SK-N-SH treated with all-trans-retinoic acid at 6 μM for 48 hours (cell line): ENCODE measurements around the gene HTR4.

ENCODE experiments used
- CSDC2 ChIP-seq: fragments of 250-450 bp; sonication (Bioruptor Pico); IDR thresholded peaks from 2 replicates; pipeline ENCODE4 v1.5.0; 2020; ENCODE audit warnings: mild to moderate bottlenecking, moderate library complexity
- GLIS3 ChIP-seq: fragments of 250-450 bp; sonication (Bioruptor Pico); IDR thresholded peaks from 2 replicates; pipeline ENCODE4 v1.5.0; 2020; ENCODE audit warnings: mild to moderate bottlenecking, moderate library complexity
- TF ChIP-seq, protein P1 (sequence below): fragments of 250-450 bp; sonication (Bioruptor Pico); IDR thresholded peaks from 2 replicates; pipeline ENCODE4 v1.8.0; 2020; ENCODE audit warnings: mild to moderate bottlenecking, moderate library complexity, borderline replicate concordance

GRCh38 chr5:148535190-148535589 lies 119.1 kb downstream of the HTR4 start:
- no peak for TF ChIP-seq GLIS3 (CRISPR knock-in tag)
- TF ChIP-seq CSDC2 (CRISPR knock-in tag), result no peak
- TF ChIP-seq, protein P1, sequence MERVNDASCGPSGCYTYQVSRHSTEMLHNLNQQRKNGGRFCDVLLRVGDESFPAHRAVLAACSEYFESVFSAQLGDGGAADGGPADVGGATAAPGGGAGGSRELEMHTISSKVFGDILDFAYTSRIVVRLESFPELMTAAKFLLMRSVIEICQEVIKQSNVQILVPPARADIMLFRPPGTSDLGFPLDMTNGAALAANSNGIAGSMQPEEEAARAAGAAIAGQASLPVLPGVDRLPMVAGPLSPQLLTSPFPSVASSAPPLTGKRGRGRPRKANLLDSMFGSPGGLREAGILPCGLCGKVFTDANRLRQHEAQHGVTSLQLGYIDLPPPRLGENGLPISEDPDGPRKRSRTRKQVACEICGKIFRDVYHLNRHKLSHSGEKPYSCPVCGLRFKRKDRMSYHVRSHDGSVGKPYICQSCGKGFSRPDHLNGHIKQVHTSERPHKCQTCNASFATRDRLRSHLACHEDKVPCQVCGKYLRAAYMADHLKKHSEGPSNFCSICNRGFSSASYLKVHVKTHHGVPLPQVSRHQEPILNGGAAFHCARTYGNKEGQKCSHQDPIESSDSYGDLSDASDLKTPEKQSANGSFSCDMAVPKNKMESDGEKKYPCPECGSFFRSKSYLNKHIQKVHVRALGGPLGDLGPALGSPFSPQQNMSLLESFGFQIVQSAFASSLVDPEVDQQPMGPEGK (CRISPR knock-in tag), result no peak
